Activated B cell treated with CpG ODN at 0.5 μM for 24 hours (primary cell): Measurements from ENCODE around the gene PLXNC1. TPM values are rescaled to one million over a fixed set of nuclear protein-coding genes. Genes with fewer than 3 reads are reported as not detected.

Source experiments
- ATAC-seq: fragments of 200-7000 bp; cut with Tn5 transposase; one replicate; pipeline ENCODE4 v1.10.0; 2021; ENCODE audit warnings: low read depth, mild to moderate bottlenecking, moderate library complexity
- CTCF ChIA-PET: fragments of 350-600 bp; sonication (Branson Sonifier 250); formaldehyde crosslinking; loops from one replicate; lab custom pipeline; 2021; ENCODE audit warnings: antibody characterized with exemption; lab: Charles Lee
- POLR2A ChIA-PET: fragments of 350-600 bp; sonication (Branson Sonifier 250); formaldehyde crosslinking; loops from one replicate; lab custom pipeline; 2021; ENCODE audit warnings: antibody characterized with exemption; lab: Charles Lee
- DNase-seq: peaks from one replicate; pipeline ENCODE4 v3.0.0; 2022
- H3K27ac Mint-ChIP-seq: one replicate; pipeline ENCODE4 v1.8.0; 2020; ENCODE audit warnings: mixed read lengths
- H3K27me3 Mint-ChIP-seq: one replicate; pipeline ENCODE4 v1.8.0; 2021; ENCODE audit warnings: mixed read lengths
- H3K36me3 Mint-ChIP-seq: one replicate; pipeline ENCODE4 v1.8.0; 2021; ENCODE audit warnings: low read depth, mixed read lengths
- H3K4me1 Mint-ChIP-seq: one replicate; pipeline ENCODE4 v1.8.0; 2021; ENCODE audit warnings: mixed read lengths
- H3K4me3 Mint-ChIP-seq: one replicate; pipeline ENCODE4 v1.8.0; 2020; ENCODE audit warnings: mild to moderate bottlenecking, mixed read lengths
- H3K9me3 Mint-ChIP-seq: one replicate; pipeline ENCODE4 v1.8.0; 2020; ENCODE audit warnings: mixed read lengths
- intact Hi-C: fragments of 100-400 bp; cut with micrococcal nuclease; formaldehyde crosslinking; loops from one replicate; pipeline ENCODE4 v1.15.1; 2024
- total RNA-seq: library from RNA; stranded (reverse); gene quantifications from 2 replicates; pipeline ENCODE4 v1.2.3, GENCODE V29; 2022
- TF ChIP-seq, protein P1 (sequence below): fragments of 200-600 bp; IDR thresholded peaks from one replicate; pipeline ENCODE4 v1.8.0; 2022; ENCODE audit warnings: antibody characterized with exemption, mild to moderate bottlenecking

PLXNC1 gene
- total RNA-seq, 1 donor from 2014 or later, result 30.9 TPM

DNA sequence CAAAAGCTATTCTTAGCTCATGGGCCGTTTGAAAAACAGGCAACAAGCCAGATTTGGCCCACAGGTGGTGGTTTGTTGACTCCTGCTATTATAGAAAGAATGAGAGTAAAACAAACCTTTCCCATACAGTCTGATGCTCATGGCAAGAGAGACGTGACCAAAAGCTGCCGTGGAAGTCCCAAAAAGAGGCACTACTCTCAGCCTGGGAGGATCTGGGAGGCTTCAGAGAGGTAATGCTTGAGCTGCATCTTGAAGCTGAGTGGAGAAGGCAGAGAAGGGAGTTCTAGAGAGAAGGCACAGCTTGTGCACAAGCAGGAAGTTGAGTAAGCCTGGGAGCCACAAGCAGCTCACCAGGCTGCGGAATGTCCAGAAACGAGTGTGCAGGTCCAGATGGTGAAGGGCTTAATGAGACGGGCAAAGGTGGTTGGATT, 9.6 kb downstream of the PLXNC1 start:
- peak; percentile 71 for ATAC-seq
- peaks cover 45% of the 10 kb centered on the region for H3K4me1 Mint-ChIP-seq
- POLR2A ChIA-PET, result interaction anchor here (1.0 to 2.0 kb wide), 4 partner anchors 9 to 50 kb away, joined by 3 to 8 read pairs (median 6); no protein-coding TSS in a partner anchor
- H3K27ac Mint-ChIP-seq, result peak overlapping the region; percentile 80
- H3K36me3 Mint-ChIP-seq, result peaks cover 8% of the 10 kb centered on the region
- CTCF ChIA-PET, result interaction anchor here (0.7 to 1.2 kb wide), 5 partner anchors 9 to 303 kb away, joined by 3 to 4 read pairs (median 4); partner anchors contain the start of genes CEP83 and PLXNC1
- DNase-seq, result no peak
- no peaks in the 10 kb centered on the region for H3K27me3 Mint-ChIP-seq
- H3K9me3 Mint-ChIP-seq, result peaks cover 3% of the 10 kb centered on the region
- H3K4me3 Mint-ChIP-seq, result peak overlapping the region; percentile 64
- intact Hi-C loops, result loop anchor here (1.0 kb wide), 1 partner anchor 8 kb away; no protein-coding TSS in a partner anchor
- TF ChIP-seq, protein P1, sequence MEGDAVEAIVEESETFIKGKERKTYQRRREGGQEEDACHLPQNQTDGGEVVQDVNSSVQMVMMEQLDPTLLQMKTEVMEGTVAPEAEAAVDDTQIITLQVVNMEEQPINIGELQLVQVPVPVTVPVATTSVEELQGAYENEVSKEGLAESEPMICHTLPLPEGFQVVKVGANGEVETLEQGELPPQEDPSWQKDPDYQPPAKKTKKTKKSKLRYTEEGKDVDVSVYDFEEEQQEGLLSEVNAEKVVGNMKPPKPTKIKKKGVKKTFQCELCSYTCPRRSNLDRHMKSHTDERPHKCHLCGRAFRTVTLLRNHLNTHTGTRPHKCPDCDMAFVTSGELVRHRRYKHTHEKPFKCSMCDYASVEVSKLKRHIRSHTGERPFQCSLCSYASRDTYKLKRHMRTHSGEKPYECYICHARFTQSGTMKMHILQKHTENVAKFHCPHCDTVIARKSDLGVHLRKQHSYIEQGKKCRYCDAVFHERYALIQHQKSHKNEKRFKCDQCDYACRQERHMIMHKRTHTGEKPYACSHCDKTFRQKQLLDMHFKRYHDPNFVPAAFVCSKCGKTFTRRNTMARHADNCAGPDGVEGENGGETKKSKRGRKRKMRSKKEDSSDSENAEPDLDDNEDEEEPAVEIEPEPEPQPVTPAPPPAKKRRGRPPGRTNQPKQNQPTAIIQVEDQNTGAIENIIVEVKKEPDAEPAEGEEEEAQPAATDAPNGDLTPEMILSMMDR, result no peak

- H3K4me1 Mint-ChIP-seq, result peaks cover 38% of the 10 kb centered on the region
- H3K9me3 Mint-ChIP-seq, result peaks cover 3% of the 10 kb centered on the region
- no peak overlapping the region for H3K4me3 Mint-ChIP-seq
- ChIA-PET POLR2A (interaction anchor here (1.0 to 2.0 kb wide), 4 partner anchors 10 to 50 kb away, joined by 3 to 8 read pairs (median 6); no protein-coding TSS in a partner anchor), CTCF (interaction anchor here (0.7 to 1.1 kb wide), 2 partner anchors 301 to 302 kb away, joined by 3 to 4 read pairs; partner anchors contain the start of gene CEP83)
- no peak for DNase-seq
- ATAC-seq, result no peak
- intact Hi-C loops, result loop anchor here (1.0 kb wide), 1 partner anchor 8 kb away; no protein-coding TSS in a partner anchor
- H3K27me3 Mint-ChIP-seq, result no peaks in the 10 kb centered on the region
- TF ChIP-seq, protein P1, result no peak
- no peak overlapping the region for H3K27ac Mint-ChIP-seq
- peaks cover 6% of the 10 kb centered on the region for H3K36me3 Mint-ChIP-seq
Measured at GRCh38 chr12:94158666-94159065, 10.3 kb downstream of the PLXNC1 start.

DNA sequence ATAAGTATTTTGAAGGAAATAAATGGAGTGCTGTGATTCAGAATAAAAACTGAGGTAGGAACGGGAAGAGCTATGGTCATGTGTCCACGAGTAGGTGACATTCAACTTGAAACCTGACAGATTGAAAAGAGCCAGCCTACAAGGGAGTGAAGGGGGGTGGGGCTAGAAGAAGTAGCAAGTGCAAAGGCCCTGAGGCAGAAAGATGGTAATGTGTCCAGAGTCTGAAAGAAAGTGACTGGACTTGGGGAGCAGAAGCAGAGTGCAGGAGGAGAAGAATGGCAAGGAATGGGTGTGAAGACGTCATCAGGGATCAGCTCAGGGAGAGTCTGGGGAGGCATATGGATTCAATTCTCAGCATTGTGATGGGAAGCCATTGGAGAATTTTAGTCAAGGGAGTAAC, 13.7 kb downstream of the PLXNC1 start:
- DNase-seq, result no peak
- intact Hi-C loops, result no loop called here
- TF ChIP-seq, protein P1, result no peak
- peaks cover 3% of the 10 kb centered on the region for H3K9me3 Mint-ChIP-seq
- H3K27me3 Mint-ChIP-seq, result no peaks in the 10 kb centered on the region
- H3K4me3 Mint-ChIP-seq, result no peak overlapping the region
- H3K36me3 Mint-ChIP-seq, result peaks cover 6% of the 10 kb centered on the region
- ATAC-seq, result no peak
- ChIA-PET CTCF (no interaction called here), POLR2A (interaction anchor here (0.6 kb wide), 1 partner anchor 101 kb away, joined by 8 read pairs; no protein-coding TSS in a partner anchor)
- H3K27ac Mint-ChIP-seq, result peak overlapping the region; percentile 10
- peaks cover 35% of the 10 kb centered on the region for H3K4me1 Mint-ChIP-seq

- Mint-ChIP-seq H3K4me1 (peaks cover 18% of the 10 kb centered on the region), H3K36me3 (peaks cover 8% of the 10 kb centered on the region), H3K9me3 (peaks cover 3% of the 10 kb centered on the region), H3K4me3 (no peak overlapping the region), H3K27ac (no peak overlapping the region), H3K27me3 (no peaks in the 10 kb centered on the region)
- ATAC-seq (no peak), DNase-seq (no peak)
- TF ChIP-seq, protein P1, result no peak
- ChIA-PET CTCF (interaction anchor here (0.6 to 1.0 kb wide), 2 partner anchors 41 to 132 kb away, joined by 3 read pairs; no protein-coding TSS in a partner anchor), POLR2A (no interaction called here)
- intact Hi-C loops, result loop anchor here (2.0 kb wide), 1 partner anchor 13 kb away; no protein-coding TSS in a partner anchor
Measured at GRCh38 chr12:94163850-94164249, 15.5 kb downstream of the PLXNC1 start.

DNA sequence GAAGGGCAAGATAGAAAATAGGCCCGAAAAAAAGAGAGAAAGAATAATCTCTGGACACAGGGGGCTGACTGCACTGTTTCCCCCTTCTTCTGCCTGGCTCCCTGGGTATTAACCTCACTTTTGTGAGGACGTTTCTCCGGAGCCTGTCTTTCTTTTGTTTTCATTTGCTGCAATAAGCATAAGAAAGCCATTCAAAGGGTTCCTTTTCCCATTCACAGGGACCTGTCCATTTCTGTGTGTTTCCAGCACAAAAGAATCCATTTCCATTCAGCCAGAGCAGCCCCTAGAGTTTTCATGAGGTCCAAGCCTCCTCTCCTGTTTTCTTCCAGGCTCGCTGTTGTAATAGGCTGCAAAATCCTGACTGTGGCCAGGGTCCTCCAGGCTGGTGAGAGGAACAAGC, 16.8 kb downstream of the PLXNC1 start:
- Mint-ChIP-seq H3K4me3 (no peak overlapping the region), H3K27ac (no peak overlapping the region), H3K36me3 (peaks cover 15% of the 10 kb centered on the region), H3K9me3 (peaks cover 3% of the 10 kb centered on the region), H3K4me1 (peaks cover 17% of the 10 kb centered on the region), H3K27me3 (no peaks in the 10 kb centered on the region)
- TF ChIP-seq, protein P1, result no peak
- CTCF ChIA-PET, result no interaction called here
- ATAC-seq (no peak), DNase-seq (no peak)
- POLR2A ChIA-PET, result no interaction called here
- intact Hi-C loops, result loop anchor here (2.0 kb wide), 1 partner anchor 14 kb away; no protein-coding TSS in a partner anchor
